ENCODE data around the gene DLGAP4. TPM values are rescaled to one million over a fixed set of nuclear protein-coding genes. Genes with fewer than 3 reads are reported as not detected.

DLGAP4 gene
- total and polyA plus RNA-seq, 2 of the 8 experiments (the other 6 are each of a cell fraction or from before 2014, with no cell fraction given) = 41.2 to 57.2 TPM

- TF ChIP-seq JUN (IDR thresholded peaks at IDR 0.05; ENCODE audit: low read depth, low read length) (no peak), SAP30 (IDR thresholded peaks at IDR 0.05; ENCODE audit: insufficient read depth, insufficient replicate concordance, low read length) (no peak)
Observed at GRCh38 chr20:36346256-36346655, 40.1 kb downstream of the DLGAP4 start (continued).

All from H1 (cell line).